ENCODE measurements around the gene OR1E1.
"Not testable (repeated sequence)": the region's sequence is repeated elsewhere in the genome, so short reads cannot be mapped to it uniquely, and the experiment has no call there.

OR1E1 gene

DNA sequence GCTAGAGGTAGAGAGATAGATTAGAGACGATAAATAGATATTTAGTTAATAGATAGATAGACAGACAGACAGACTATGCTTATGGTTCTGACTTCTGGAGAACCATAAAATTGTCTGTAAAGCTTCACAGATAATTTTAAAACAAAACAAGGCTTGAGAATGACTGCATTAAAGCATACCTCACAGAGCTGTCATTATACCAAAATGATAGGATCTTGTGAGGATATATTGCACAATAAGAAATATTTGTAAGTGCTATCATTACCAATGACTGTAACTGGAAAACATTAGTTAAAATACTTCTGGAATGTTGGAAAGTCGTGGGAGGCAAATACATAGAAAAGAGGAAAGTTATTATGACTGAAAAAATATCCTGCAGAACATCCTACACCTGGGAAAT, 3.6 kb upstream of the OR1E1 start:
- Histone ChIP-seq H3K27ac (ENCODE audit: low read depth, low read length, severe bottlenecking) (no peak overlapping the region), H3K4me1 (ENCODE audit: control insufficient read depth, insufficient read depth, low read length, poor library complexity, severe bottlenecking) (no peaks in the 10 kb centered on the region), H3K9me3 (ENCODE audit: control insufficient read depth, low read length) (peaks cover 12% of the 10 kb centered on the region), H3K36me3 (ENCODE audit: control insufficient read depth, insufficient read depth, low read length) (no peaks in the 10 kb centered on the region), H3K4me3 (ENCODE audit: extremely low read depth, insufficient read depth, low read length, poor library complexity, severe bottlenecking) (no peak overlapping the region)
- 45% methylated on average over 1 of the region's 2 CpGs; no CpG with 5 or more reads in 1 of the 2 experiments for WGBS, 2 experiments (ENCODE audit: insufficient coverage in 2 of 2)

DNA sequence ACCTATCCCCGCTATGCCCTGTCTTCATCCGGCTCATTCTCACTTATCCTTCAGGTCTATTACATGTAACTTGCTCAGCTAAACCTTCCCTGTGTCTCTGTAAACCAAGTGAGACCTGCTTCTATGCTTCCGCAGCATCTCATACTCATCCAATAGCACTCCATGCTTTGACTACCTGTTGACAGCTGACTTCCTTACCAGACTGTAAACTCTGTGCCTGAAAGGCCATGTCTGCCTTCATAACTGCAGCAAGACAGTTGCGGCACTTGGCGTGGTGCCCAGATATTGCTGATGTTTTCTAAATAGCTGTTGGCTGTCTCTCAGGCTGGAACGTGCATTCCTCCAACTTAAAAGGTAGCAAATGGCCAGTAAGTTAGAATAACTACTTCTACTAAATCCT, 1.8 kb upstream of the OR1E1 start:
- no peaks in the 10 kb centered on the region for H3K36me3 ChIP-seq (ENCODE audit: control insufficient read depth, insufficient read depth, low read length)
- peaks cover 1% of the 10 kb centered on the region for H3K9me3 ChIP-seq (ENCODE audit: control insufficient read depth, low read length)
- H3K4me1 ChIP-seq (ENCODE audit: control insufficient read depth, insufficient read depth, low read length, poor library complexity, severe bottlenecking) = no peaks in the 10 kb centered on the region
- H3K27ac ChIP-seq (ENCODE audit: low read depth, low read length, severe bottlenecking) = no peak overlapping the region
- H3K4me3 ChIP-seq (ENCODE audit: extremely low read depth, insufficient read depth, low read length, poor library complexity, severe bottlenecking) = no peak overlapping the region
- 61 to 74% methylated on average over 5 to 6 of the region's 6 CpGs for WGBS, 2 experiments (ENCODE audit: insufficient coverage in 2 of 2)

- H3K4me3 ChIP-seq (ENCODE audit: extremely low read depth, insufficient read depth, low read length, poor library complexity, severe bottlenecking); H3K27ac ChIP-seq (ENCODE audit: low read depth, low read length, severe bottlenecking); H3K9me3 ChIP-seq (ENCODE audit: control insufficient read depth, low read length); H3K4me1 ChIP-seq (ENCODE audit: control insufficient read depth, insufficient read depth, low read length, poor library complexity, severe bottlenecking); H3K36me3 ChIP-seq (ENCODE audit: control insufficient read depth, insufficient read depth, low read length): not testable (repeated sequence)
- 43 to 55% methylated on average over 5 to 6 of the region's 7 CpGs for WGBS, 2 experiments (ENCODE audit: insufficient coverage in 2 of 2)
Observed at GRCh38 chr17:3397801-3398200, 409 bp downstream of the OR1E1 start.

- Histone ChIP-seq H3K27ac (ENCODE audit: low read depth, low read length, severe bottlenecking) (no peak overlapping the region), H3K4me3 (ENCODE audit: extremely low read depth, insufficient read depth, low read length, poor library complexity, severe bottlenecking) (no peak overlapping the region), H3K9me3 (ENCODE audit: control insufficient read depth, low read length) (peaks cover 7% of the 10 kb centered on the region), H3K4me1 (ENCODE audit: control insufficient read depth, insufficient read depth, low read length, poor library complexity, severe bottlenecking) (no peaks in the 10 kb centered on the region), H3K36me3 (ENCODE audit: control insufficient read depth, insufficient read depth, low read length) (no peaks in the 10 kb centered on the region)
- 67 to 84% methylated on average over 2 to 3 of the region's 4 CpGs for WGBS, 2 experiments (ENCODE audit: insufficient coverage in 2 of 2)
Observed at GRCh38 chr17:3389791-3390190, 8.4 kb downstream of the OR1E1 start.

DNA sequence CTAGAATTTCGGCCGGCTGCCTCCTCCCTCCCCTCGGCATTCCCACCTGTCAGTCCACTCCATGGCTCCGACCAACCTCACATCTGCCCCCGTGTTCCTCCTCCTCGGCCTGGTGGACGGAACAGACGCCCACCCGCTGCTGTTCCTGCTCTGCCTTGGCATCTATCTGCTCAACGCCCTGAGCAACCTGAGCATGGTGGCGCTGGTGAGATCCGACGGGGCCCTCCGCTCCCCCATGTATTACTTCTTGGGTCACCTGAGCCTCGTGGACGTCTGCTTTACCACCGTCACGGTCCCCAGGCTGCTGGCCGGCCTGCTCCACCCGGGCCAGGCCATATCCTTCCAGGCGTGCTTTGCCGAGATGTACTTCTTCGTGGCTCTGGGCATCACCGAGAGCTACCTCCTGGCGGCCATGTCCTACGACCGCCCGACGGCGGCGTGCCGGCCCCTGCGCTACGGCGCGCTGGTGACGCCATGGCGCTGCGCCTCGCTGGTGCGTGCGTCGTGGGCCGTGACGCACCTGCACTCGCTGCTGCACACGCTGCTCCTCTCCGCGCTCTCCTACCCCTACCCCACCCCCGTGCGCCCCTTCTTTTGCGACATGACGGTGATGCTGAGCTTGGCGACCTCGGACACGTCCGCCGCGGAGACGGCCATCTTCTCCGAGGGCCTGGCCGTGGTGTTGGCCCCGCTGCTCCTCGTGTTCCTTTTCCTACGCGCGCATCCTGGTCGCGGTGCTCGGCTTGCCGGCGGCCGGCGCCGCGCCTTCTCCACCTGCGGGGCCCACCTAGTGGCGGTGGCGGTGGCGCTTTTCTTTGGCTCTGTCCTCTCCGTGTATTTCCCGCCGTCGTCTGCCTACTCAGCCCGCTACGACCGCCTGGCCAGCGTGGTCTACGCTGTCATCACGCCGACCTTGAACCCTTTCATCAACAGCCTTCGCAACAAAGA, 12.1 kb downstream of the OR1E1 start, which contains the start of gene OR3A2:
OR3A2 (minus strand) TSS at position 440 of the 948 bp plus-strand sequence.
- Histone ChIP-seq H3K27ac (ENCODE audit: low read depth, low read length, severe bottlenecking) (no peak within 1 kb of the TSS), H3K36me3 (ENCODE audit: control insufficient read depth, insufficient read depth, low read length) (no peaks in the 10 kb centered on the region), H3K4me1 (ENCODE audit: control insufficient read depth, insufficient read depth, low read length, poor library complexity, severe bottlenecking) (no peaks in the 10 kb centered on the region), H3K4me3 (ENCODE audit: extremely low read depth, insufficient read depth, low read length, poor library complexity, severe bottlenecking) (no peak within 1 kb of the TSS), H3K9me3 (ENCODE audit: control insufficient read depth, low read length) (peaks cover 8% of the 10 kb centered on the region)
- 69 to 72% methylated on average over 63 to 75 of the region's 92 CpGs for WGBS, 2 experiments (ENCODE audit: insufficient coverage in 2 of 2)

- Histone ChIP-seq H3K36me3 (ENCODE audit: control insufficient read depth, insufficient read depth, low read length) (no peaks in the 10 kb centered on the region), H3K9me3 (ENCODE audit: control insufficient read depth, low read length) (peaks cover 17% of the 10 kb centered on the region), H3K27ac (ENCODE audit: low read depth, low read length, severe bottlenecking) (no peak overlapping the region), H3K4me3 (ENCODE audit: extremely low read depth, insufficient read depth, low read length, poor library complexity, severe bottlenecking) (no peak overlapping the region), H3K4me1 (ENCODE audit: control insufficient read depth, insufficient read depth, low read length, poor library complexity, severe bottlenecking) (no peaks in the 10 kb centered on the region)
- 64 to 75% methylated on average over 2 to 5 of the region's 5 CpGs for WGBS, 2 experiments (ENCODE audit: insufficient coverage in 2 of 2)
Observed at GRCh38 chr17:3381957-3382356, 16.3 kb downstream of the OR1E1 start.

GRCh38 chr17:3378321-3378720, 19.9 kb downstream of the OR1E1 start:
- H3K4me1 ChIP-seq (ENCODE audit: control insufficient read depth, insufficient read depth, low read length, poor library complexity, severe bottlenecking) = no peaks in the 10 kb centered on the region
- H3K4me3 ChIP-seq (ENCODE audit: extremely low read depth, insufficient read depth, low read length, poor library complexity, severe bottlenecking) = no peak overlapping the region
- WGBS, 2 experiments (ENCODE audit: insufficient coverage in 2 of 2) = 64 to 68% methylated on average over 7 of the region's 8 CpGs
- H3K9me3 ChIP-seq (ENCODE audit: control insufficient read depth, low read length) = peaks cover 26% of the 10 kb centered on the region
- no peak overlapping the region for H3K27ac ChIP-seq (ENCODE audit: low read depth, low read length, severe bottlenecking)
- H3K36me3 ChIP-seq (ENCODE audit: control insufficient read depth, insufficient read depth, low read length) = no peaks in the 10 kb centered on the region

- 100% methylated on average over 7 of the region's 31 CpGs; no CpG with 5 or more reads in 1 of the 2 experiments for WGBS, 2 experiments (ENCODE audit: insufficient coverage in 2 of 2)
- H3K4me1 ChIP-seq (ENCODE audit: control insufficient read depth, insufficient read depth, low read length, poor library complexity, severe bottlenecking) = not testable (repeated sequence)
Observed at GRCh38 chr17:3371167-3371566, 27.0 kb downstream of the OR1E1 start.

More at GRCh38 chr17:3371167-3371566, 27.0 kb downstream of the OR1E1 start:
- H3K36me3 ChIP-seq (ENCODE audit: control insufficient read depth, insufficient read depth, low read length); H3K27ac ChIP-seq (ENCODE audit: low read depth, low read length, severe bottlenecking); H3K4me3 ChIP-seq (ENCODE audit: extremely low read depth, insufficient read depth, low read length, poor library complexity, severe bottlenecking): not testable (repeated sequence)
- peaks cover 16% of the 10 kb centered on the region for H3K9me3 ChIP-seq (ENCODE audit: control insufficient read depth, low read length)
